ENCODE measurements around the gene LYZL2. TPM values are rescaled to one million over a fixed set of nuclear protein-coding genes. Genes with fewer than 3 reads are reported as not detected.
"Not testable (repeated sequence)": the region's sequence is repeated elsewhere in the genome, so short reads cannot be mapped to it uniquely, and the experiment has no call there.

Gene LYZL2
- total RNA-seq, 1 donor from 2014 or later: not detected

DNA sequence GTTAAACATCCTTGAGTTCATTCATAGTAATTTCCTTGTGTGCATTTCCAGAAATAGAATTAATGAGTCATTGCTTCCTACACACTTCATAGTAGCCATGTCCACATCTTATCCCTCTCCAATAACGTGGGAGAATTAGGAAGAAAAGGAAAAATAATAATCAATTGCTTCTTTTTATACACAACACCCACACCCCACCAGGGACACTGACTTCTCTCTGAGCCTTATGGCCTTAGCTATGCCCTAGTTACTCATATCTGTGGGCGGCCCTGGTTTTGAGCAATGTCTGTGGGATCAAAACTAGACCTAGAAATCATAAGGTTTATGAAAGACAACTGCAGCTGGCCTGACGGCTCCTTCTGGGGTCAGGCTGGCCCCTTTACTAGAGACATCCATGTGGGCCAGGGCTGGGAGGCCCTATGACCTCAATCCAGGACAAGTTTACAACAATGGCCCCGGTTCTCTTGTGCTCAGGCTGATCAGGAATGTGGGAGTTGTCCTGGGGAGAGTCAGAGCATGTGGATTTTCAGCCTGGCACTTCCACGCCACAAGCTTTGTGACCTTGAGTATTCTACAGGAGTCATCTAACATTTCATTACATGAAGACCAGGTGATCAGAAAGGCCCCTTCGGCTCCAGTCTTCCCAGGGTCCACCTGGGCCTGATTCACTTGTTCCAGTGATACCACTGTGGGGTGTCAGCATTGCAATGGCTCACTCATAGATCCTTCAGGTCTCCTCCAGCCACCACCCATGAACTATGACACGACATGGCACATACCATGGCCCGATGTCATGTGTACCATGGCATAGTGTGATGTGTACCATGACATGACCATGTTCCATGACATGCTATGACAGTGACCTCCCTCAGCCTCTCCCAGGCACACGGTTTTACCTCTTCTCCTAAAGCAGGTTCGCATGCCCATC lies 22.2 kb upstream of the LYZL2 start:
- not testable (repeated sequence) for H3K4me3 ChIP-seq (ENCODE audit: insufficient read depth, low read depth, low read length); H3K36me3 ChIP-seq (ENCODE audit: insufficient read depth, low read length); H3K79me2 ChIP-seq (ENCODE audit: insufficient read depth, low read length); H3K9me3 Mint-ChIP-seq (ENCODE audit: unreplicated experiment); H3K9me3 ChIP-seq (ENCODE audit: insufficient read depth, low read depth, low read length); H3K4me3 Mint-ChIP-seq (ENCODE audit: unreplicated experiment); H3K27me3 Mint-ChIP-seq (ENCODE audit: low read depth, unreplicated experiment); H3K27me3 ChIP-seq (ENCODE audit: insufficient read depth, low read length); H3K9ac ChIP-seq (ENCODE audit: low read length); H4K20me1 ChIP-seq (ENCODE audit: insufficient read depth, low read length); H3K36me3 Mint-ChIP-seq (ENCODE audit: low read depth, unreplicated experiment)
- Mint-ChIP-seq H3K4me1 (ENCODE audit: low read depth, unreplicated experiment) (peaks cover 17% of the 10 kb centered on the region), H3K27ac (ENCODE audit: unreplicated experiment) (peak overlapping the region; percentile 86)
- H3K27ac ChIP-seq (ENCODE audit: low read depth, low read length): peak overlapping the region; percentile 27
- peak; percentile 63 for DNase-seq (ENCODE audit: low read depth)
- peak; percentile 62 for FAIRE-seq
- peak overlapping the region; percentile 53 for H3K4me2 ChIP-seq (ENCODE audit: low read length)
- H2AFZ ChIP-seq (ENCODE audit: low read depth, low read length): peak overlapping the region; percentile 15
- peaks cover 11% of the 10 kb centered on the region for H3K4me1 ChIP-seq (ENCODE audit: insufficient read depth, low read length)

DNA sequence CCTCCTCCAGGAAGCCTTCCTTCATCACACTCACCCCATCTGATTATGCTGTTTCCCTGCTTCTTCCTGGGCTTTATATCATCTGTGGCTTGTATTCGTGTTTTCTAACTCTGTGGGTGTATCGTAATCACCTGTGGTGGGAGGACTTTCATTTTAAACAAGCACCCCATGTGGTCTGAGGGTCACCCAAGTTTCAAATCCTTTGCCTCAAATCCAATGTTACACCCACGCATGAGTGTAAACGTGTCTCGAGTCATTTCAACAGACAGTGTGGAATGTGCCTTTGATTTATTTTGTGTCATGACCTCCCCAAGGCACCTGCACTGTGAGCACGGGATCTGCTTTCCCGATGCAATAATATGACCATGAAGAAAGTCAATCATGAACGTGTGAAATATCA lies 17.5 kb upstream of the LYZL2 start:
- Mint-ChIP-seq H3K36me3 (ENCODE audit: low read depth, unreplicated experiment) (no peaks in the 10 kb centered on the region), H3K27me3 (ENCODE audit: low read depth, unreplicated experiment) (peaks cover 5% of the 10 kb centered on the region), H3K4me1 (ENCODE audit: low read depth, unreplicated experiment) (peaks cover 25% of the 10 kb centered on the region), H3K9me3 (ENCODE audit: unreplicated experiment) (no peaks in the 10 kb centered on the region), H3K27ac (ENCODE audit: unreplicated experiment) (no peak overlapping the region), H3K4me3 (ENCODE audit: unreplicated experiment) (no peak overlapping the region)
- no peaks in the 10 kb centered on the region for H3K79me2 ChIP-seq (ENCODE audit: insufficient read depth, low read length)
- no peak for TF ChIP-seq EZH2 (IDR thresholded peaks at IDR 0.05; ENCODE audit: insufficient read depth, low read length)
- TF ChIP-seq, protein P1, sequence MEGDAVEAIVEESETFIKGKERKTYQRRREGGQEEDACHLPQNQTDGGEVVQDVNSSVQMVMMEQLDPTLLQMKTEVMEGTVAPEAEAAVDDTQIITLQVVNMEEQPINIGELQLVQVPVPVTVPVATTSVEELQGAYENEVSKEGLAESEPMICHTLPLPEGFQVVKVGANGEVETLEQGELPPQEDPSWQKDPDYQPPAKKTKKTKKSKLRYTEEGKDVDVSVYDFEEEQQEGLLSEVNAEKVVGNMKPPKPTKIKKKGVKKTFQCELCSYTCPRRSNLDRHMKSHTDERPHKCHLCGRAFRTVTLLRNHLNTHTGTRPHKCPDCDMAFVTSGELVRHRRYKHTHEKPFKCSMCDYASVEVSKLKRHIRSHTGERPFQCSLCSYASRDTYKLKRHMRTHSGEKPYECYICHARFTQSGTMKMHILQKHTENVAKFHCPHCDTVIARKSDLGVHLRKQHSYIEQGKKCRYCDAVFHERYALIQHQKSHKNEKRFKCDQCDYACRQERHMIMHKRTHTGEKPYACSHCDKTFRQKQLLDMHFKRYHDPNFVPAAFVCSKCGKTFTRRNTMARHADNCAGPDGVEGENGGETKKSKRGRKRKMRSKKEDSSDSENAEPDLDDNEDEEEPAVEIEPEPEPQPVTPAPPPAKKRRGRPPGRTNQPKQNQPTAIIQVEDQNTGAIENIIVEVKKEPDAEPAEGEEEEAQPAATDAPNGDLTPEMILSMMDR (IDR thresholded peaks at IDR 0.05; ENCODE audit: insufficient read depth, low read depth, low read length): no peak
- no peaks in the 10 kb centered on the region for H3K36me3 ChIP-seq (ENCODE audit: insufficient read depth, low read length)
- H3K4me2 ChIP-seq (ENCODE audit: low read length): no peak overlapping the region
- no peak overlapping the region for H3K4me3 ChIP-seq (ENCODE audit: insufficient read depth, low read depth, low read length)
- H3K27ac ChIP-seq (ENCODE audit: low read depth, low read length): no peak overlapping the region
- H4K20me1 ChIP-seq (ENCODE audit: insufficient read depth, low read length): no peaks in the 10 kb centered on the region
- H2AFZ ChIP-seq (ENCODE audit: low read depth, low read length): no peak overlapping the region
- H3K4me1 ChIP-seq (ENCODE audit: insufficient read depth, low read length): peaks cover 25% of the 10 kb centered on the region
- no peaks in the 10 kb centered on the region for H3K9me3 ChIP-seq (ENCODE audit: insufficient read depth, low read depth, low read length)
- FAIRE-seq (no peak), DNase-seq (ENCODE audit: low read depth) (peak; percentile 16)
- H3K27me3 ChIP-seq (ENCODE audit: insufficient read depth, low read length): no peaks in the 10 kb centered on the region
- H3K9ac ChIP-seq (ENCODE audit: low read length): no peak overlapping the region

GRCh38 chr10:30645340-30645827 lies 15.8 kb upstream of the LYZL2 start:
- Histone ChIP-seq H3K9ac (ENCODE audit: low read length) (peak overlapping the region; percentile 20), H3K4me2 (ENCODE audit: low read length) (peak overlapping the region; percentile 73), H3K27ac (ENCODE audit: low read depth, low read length) (no peak overlapping the region), H3K79me2 (ENCODE audit: insufficient read depth, low read length) (no peaks in the 10 kb centered on the region), H3K36me3 (ENCODE audit: insufficient read depth, low read length) (no peaks in the 10 kb centered on the region), H3K27me3 (ENCODE audit: insufficient read depth, low read length) (no peaks in the 10 kb centered on the region), H3K9me3 (ENCODE audit: insufficient read depth, low read depth, low read length) (no peaks in the 10 kb centered on the region), H3K4me1 (ENCODE audit: insufficient read depth, low read length) (peaks cover 17% of the 10 kb centered on the region), H3K4me3 (ENCODE audit: insufficient read depth, low read depth, low read length) (no peak overlapping the region), H4K20me1 (ENCODE audit: insufficient read depth, low read length) (no peaks in the 10 kb centered on the region), H2AFZ (ENCODE audit: low read depth, low read length) (peak overlapping the region; percentile 62)
- peaks cover 7% of the 10 kb centered on the region for H3K27me3 Mint-ChIP-seq (ENCODE audit: low read depth, unreplicated experiment)
- H3K27ac Mint-ChIP-seq (ENCODE audit: unreplicated experiment): no peak overlapping the region
- TF ChIP-seq EZH2 (IDR thresholded peaks at IDR 0.05; ENCODE audit: insufficient read depth, low read length): no peak
- TF ChIP-seq, protein P1 (IDR thresholded peaks at IDR 0.05; ENCODE audit: insufficient read depth, low read depth, low read length): no peak
- H3K4me1 Mint-ChIP-seq (ENCODE audit: low read depth, unreplicated experiment): peaks cover 14% of the 10 kb centered on the region
- H3K4me3 Mint-ChIP-seq (ENCODE audit: unreplicated experiment): peak overlapping the region; percentile 13
- H3K9me3 Mint-ChIP-seq (ENCODE audit: unreplicated experiment): no peaks in the 10 kb centered on the region
- peak; percentile 55 for DNase-seq (ENCODE audit: low read depth)
- H3K36me3 Mint-ChIP-seq (ENCODE audit: low read depth, unreplicated experiment): no peaks in the 10 kb centered on the region
- no peak for FAIRE-seq

GRCh38 chr10:30644408-30644861 lies 14.9 kb upstream of the LYZL2 start:
- H2AFZ ChIP-seq (ENCODE audit: low read depth, low read length); H3K27ac ChIP-seq (ENCODE audit: low read depth, low read length); H3K36me3 ChIP-seq (ENCODE audit: insufficient read depth, low read length); H3K27me3 Mint-ChIP-seq (ENCODE audit: low read depth, unreplicated experiment); H3K9me3 Mint-ChIP-seq (ENCODE audit: unreplicated experiment); H3K36me3 Mint-ChIP-seq (ENCODE audit: low read depth, unreplicated experiment); H3K9me3 ChIP-seq (ENCODE audit: insufficient read depth, low read depth, low read length); H3K4me3 Mint-ChIP-seq (ENCODE audit: unreplicated experiment); FAIRE-seq; H4K20me1 ChIP-seq (ENCODE audit: insufficient read depth, low read length); H3K27ac Mint-ChIP-seq (ENCODE audit: unreplicated experiment); H3K79me2 ChIP-seq (ENCODE audit: insufficient read depth, low read length); H3K9ac ChIP-seq (ENCODE audit: low read length); H3K27me3 ChIP-seq (ENCODE audit: insufficient read depth, low read length); H3K4me3 ChIP-seq (ENCODE audit: insufficient read depth, low read depth, low read length); DNase-seq (ENCODE audit: low read depth): not testable (repeated sequence)
- peaks cover 14% of the 10 kb centered on the region for H3K4me1 Mint-ChIP-seq (ENCODE audit: low read depth, unreplicated experiment)
- Histone ChIP-seq H3K4me2 (ENCODE audit: low read length) (peak overlapping the region; percentile 73), H3K4me1 (ENCODE audit: insufficient read depth, low read length) (peaks cover 17% of the 10 kb centered on the region)
